Urinary bladder (tissue), 4 donors: Measurements from ENCODE around the gene PA2G4. TPM values are rescaled to one million over a fixed set of nuclear protein-coding genes. Genes with fewer than 3 reads are reported as not detected.

Experiments
- DNase-seq: peaks from one replicate; pipeline ENCODE4 v3.0.0-alpha.2; 2015; ENCODE audit errors: extremely low spot score
- H3K27ac ChIP-seq: one replicate; pipeline ENCODE4 v1.5.1; 2013; ENCODE audit warnings: low read depth, mild to moderate bottlenecking, moderate library complexity
- H3K36me3 ChIP-seq: one replicate; pipeline ENCODE4 v1.6.1; 2013; ENCODE audit warnings: mild to moderate bottlenecking, moderate library complexity; ENCODE audit not compliant: insufficient read depth
- H3K4me1 ChIP-seq: one replicate; pipeline ENCODE4 v1.6.1; 2013; ENCODE audit warnings: mild to moderate bottlenecking, moderate library complexity; ENCODE audit not compliant: insufficient read depth
- H3K4me3 ChIP-seq: one replicate; pipeline ENCODE4 v1.5.1; 2013; ENCODE audit warnings: low read depth, low read length
- WGBS: extraction: QIAGEN DNeasy Blood & Tissue Kit; methylation state at CpG from one replicate; pipeline ENCODE4 v1.1.7; 2013; 5-methylcytosine and 5-hydroxymethylcytosine counted together
- polyA plus RNA-seq: library from polyadenylated mRNA; stranded (reverse); fragments of 200-250 nt; gene quantifications from one replicate; pipeline ENCODE4 v1.2.3, GENCODE V29; 2013
- total RNA-seq: library from RNA; depleted of rRNA; stranded (reverse); fragments of >200 nt; gene quantifications from one replicate; pipeline ENCODE4 v1.2.3, GENCODE V29; 2014
- donor health status: healthy with polysubstance abuse.
- donor health status: healthy.

Gene PA2G4
- total and polyA plus RNA-seq, 2 donors = 64.6 to 121 TPM

DNA sequence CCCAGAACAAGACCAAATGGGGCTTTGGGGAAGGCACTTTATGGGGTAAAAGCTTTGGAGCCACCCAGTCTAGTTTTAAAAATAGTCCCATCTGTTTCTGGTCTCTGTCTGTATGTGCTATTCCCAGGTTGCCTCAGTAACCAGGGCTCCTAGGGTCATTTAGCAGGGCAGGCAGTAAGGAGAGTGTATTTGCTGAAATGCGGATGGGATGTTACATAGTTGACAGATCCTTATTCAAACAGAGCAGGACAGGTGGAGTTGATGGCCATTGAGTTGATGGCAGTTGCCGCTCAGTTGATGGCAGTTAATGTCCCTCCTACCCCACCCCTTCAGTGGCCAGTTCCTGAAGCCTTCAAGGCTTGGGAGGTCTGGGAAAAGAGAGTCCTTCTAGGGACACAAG lies 18.3 kb downstream of the PA2G4 start:
- 74% methylated on average over 2 of the region's 2 CpGs for WGBS
- Histone ChIP-seq H3K4me1 (no peaks in the 10 kb centered on the region), H3K4me3 (no peak overlapping the region), H3K36me3 (no peaks in the 10 kb centered on the region), H3K27ac (no peak overlapping the region)
- no peak for DNase-seq

DNA sequence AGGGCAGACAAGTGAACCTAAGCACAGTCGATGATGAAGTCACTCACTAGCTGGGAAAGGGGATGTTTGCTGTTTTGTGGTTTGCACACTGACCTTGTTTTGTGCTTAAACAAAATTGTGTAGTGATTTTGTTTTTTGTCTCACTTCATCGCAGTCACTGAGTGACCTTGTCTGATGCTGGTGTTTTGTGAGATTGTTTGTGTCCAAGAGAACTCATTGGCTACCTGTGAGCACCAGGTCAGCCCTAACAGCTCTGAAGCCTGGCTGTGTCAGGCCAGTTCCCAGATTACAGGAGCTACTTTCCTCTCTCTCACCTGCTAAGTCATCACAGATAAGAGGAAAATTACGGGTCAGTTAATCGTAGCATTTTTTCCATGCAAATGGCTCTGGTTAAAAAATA lies 19.8 kb downstream of the PA2G4 start:
- WGBS = 83% methylated on average over 4 of the region's 4 CpGs
- Histone ChIP-seq H3K36me3 (no peaks in the 10 kb centered on the region), H3K4me3 (no peak overlapping the region), H3K27ac (no peak overlapping the region), H3K4me1 (no peaks in the 10 kb centered on the region)
- no peak for DNase-seq

- H3K4me1 ChIP-seq = no peaks in the 10 kb centered on the region
- peaks cover 4% of the 10 kb centered on the region for H3K36me3 ChIP-seq
- DNase-seq = no peak
- WGBS = 54% methylated on average over 3 of the region's 3 CpGs
- peak overlapping the region; percentile 69 for H3K27ac ChIP-seq
- no peak overlapping the region for H3K4me3 ChIP-seq
Measured at GRCh38 chr12:56126732-56127239, 22.4 kb downstream of the PA2G4 start.

DNA sequence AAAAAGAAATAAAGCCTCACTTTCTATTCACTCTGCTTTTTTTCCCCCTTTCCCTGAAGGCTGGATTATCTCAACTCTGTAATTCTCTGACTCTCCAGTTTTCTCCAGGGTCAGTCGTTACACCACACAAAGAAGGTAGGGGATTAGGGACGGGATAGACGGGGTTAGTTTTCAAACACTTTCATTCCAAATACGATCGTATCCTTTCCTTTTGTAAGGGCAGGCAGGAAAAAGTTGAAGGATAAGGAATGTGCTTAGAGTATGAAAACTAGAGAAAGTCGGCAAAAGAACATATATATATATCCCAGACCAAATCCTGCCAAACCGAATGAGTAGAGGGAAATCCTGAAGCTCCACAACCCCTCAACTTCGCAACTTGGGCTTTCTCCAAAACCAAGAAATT lies 23.1 kb downstream of the PA2G4 start:
- no peaks in the 10 kb centered on the region for H3K4me1 ChIP-seq
- H3K36me3 ChIP-seq = peaks cover 5% of the 10 kb centered on the region
- WGBS = under 1% methylated on average over 8 of the region's 8 CpGs
- no peak for DNase-seq
- H3K27ac ChIP-seq = peak overlapping the region; percentile 69
- H3K4me3 ChIP-seq = no peak overlapping the region

- peak; percentile 100 for DNase-seq
- H3K4me1 ChIP-seq = no peaks in the 10 kb centered on the region
- H3K4me3 ChIP-seq = peak within 1 kb of the TSS; percentile 67
- H3K36me3 ChIP-seq = peaks cover 8% of the 10 kb centered on the region
- peak within 1 kb of the TSS; percentile 86 for H3K27ac ChIP-seq
- under 1% methylated on average over 49 of the region's 49 CpGs for WGBS
Measured at GRCh38 chr12:56127888-56128669, 23.7 kb downstream of the PA2G4 start, which contains the start of gene ESYT1. Gene ESYT1 (plus strand): TSS chr12:56128267. CDS start chr12:56128320, 53 bp downstream.

- no peaks in the 10 kb centered on the region for H3K4me1 ChIP-seq
- peak overlapping the region; percentile 86 for H3K27ac ChIP-seq
- H3K36me3 ChIP-seq = peaks cover 12% of the 10 kb centered on the region
- peak overlapping the region; percentile 67 for H3K4me3 ChIP-seq
- DNase-seq = no peak
- WGBS = under 1% methylated on average over 20 of the region's 20 CpGs
Measured at GRCh38 chr12:56128670-56129205, 24.4 kb downstream of the PA2G4 start.

DNA sequence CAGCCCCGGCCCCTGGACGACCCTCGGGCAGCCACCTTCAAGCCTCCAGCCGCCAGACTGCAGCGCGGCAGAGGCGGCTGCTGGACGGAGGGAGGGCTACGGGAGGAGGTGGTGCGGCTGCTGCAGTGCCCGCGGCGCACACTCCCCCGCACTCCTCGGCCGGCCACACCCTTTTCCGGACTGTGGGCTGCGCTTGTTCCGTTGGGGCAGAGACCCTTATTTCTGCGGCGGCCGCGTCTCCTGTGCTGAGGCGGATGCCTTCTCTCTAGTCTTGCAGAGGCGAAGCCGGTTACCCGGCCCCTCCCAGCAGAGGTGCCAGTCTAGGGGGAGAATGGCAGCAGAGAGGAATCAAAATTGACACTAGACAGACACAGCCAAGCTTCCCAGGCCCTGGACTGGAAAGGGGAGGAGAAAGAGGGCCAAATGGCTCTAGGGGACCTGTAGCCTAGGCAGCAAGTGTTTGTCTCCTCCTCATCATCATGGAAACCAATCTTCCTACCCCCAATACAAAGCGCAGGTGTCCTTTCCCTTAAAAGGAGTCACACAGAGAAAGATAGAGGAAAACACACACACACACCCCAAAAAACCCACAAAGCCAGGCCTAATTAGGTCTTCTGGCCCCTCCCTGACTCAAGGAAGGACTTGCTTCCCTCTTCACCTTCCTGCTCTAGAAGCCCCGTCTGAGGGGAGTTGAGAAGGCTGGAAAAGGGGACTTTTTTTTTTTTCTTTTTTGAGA lies 25.0 kb downstream of the PA2G4 start:
- H3K27ac ChIP-seq = no peak overlapping the region
- no peak for DNase-seq
- WGBS = 2% methylated on average over 29 of the region's 29 CpGs
- peak overlapping the region; percentile 67 for H3K4me3 ChIP-seq
- peaks cover 12% of the 10 kb centered on the region for H3K36me3 ChIP-seq
- H3K4me1 ChIP-seq = no peaks in the 10 kb centered on the region

GRCh38 chr12:56129942-56130495 lies 25.7 kb downstream of the PA2G4 start:
- Histone ChIP-seq H3K36me3 (peaks cover 12% of the 10 kb centered on the region), H3K4me3 (no peak overlapping the region)

GRCh38 chr12:56130876-56131275 lies 26.5 kb downstream of the PA2G4 start:
- no peak for DNase-seq
- Histone ChIP-seq H3K4me3 (no peak overlapping the region), H3K36me3 (peaks cover 12% of the 10 kb centered on the region), H3K4me1 (no peaks in the 10 kb centered on the region), H3K27ac (no peak overlapping the region)
- WGBS = 85% methylated on average over 4 of the region's 4 CpGs

More at GRCh38 chr12:56129942-56130495, 25.7 kb downstream of the PA2G4 start:
- 65% methylated on average over 22 of the region's 22 CpGs for WGBS
- H3K4me1 ChIP-seq = no peaks in the 10 kb centered on the region
- DNase-seq = no peak
- no peak overlapping the region for H3K27ac ChIP-seq

- 93% methylated on average over 6 of the region's 6 CpGs for WGBS
- H3K36me3 ChIP-seq = peaks cover 18% of the 10 kb centered on the region
- no peaks in the 10 kb centered on the region for H3K4me1 ChIP-seq
- H3K4me3 ChIP-seq = no peak overlapping the region
- no peak for DNase-seq
- no peak overlapping the region for H3K27ac ChIP-seq
Measured at GRCh38 chr12:56134897-56135296, 30.5 kb downstream of the PA2G4 start.

- no peak overlapping the region for H3K27ac ChIP-seq
- peaks cover 11% of the 10 kb centered on the region for H3K36me3 ChIP-seq
- no peak for DNase-seq
- H3K4me3 ChIP-seq = no peak overlapping the region
- H3K4me1 ChIP-seq = no peaks in the 10 kb centered on the region
- WGBS = 94% methylated on average over 14 of the region's 14 CpGs
Measured at GRCh38 chr12:56137853-56138571, 33.7 kb downstream of the PA2G4 start.

GRCh38 chr12:56141946-56142784 lies 37.8 kb downstream of the PA2G4 start:
- Histone ChIP-seq H3K36me3 (peaks cover 6% of the 10 kb centered on the region), H3K4me3 (no peak overlapping the region), H3K27ac (no peak overlapping the region), H3K4me1 (peaks cover 3% of the 10 kb centered on the region)
- WGBS = 90% methylated on average over 19 of the region's 19 CpGs
- DNase-seq = no peak
